Duodenal mucosa (tissue), 2 donors: ENCODE measurements around the gene MAP1A.
"Not testable (repeated sequence)": the region's sequence is repeated elsewhere in the genome, so short reads cannot be mapped to it uniquely, and the experiment has no call there.

Source experiments
- H3K27ac ChIP-seq: one replicate; pipeline ENCODE4 v1.7.0; 2013; ENCODE audit warnings: low read depth, low read length
- H3K27me3 ChIP-seq, 2 donors: one replicate each; pipeline ENCODE4 v1.7.0; 2013; ENCODE audit warnings: low read length in 2 of 2, control low read depth in 1 of 2; ENCODE audit not compliant: insufficient read depth in 2 of 2, control insufficient read depth in 1 of 2
- H3K36me3 ChIP-seq, 2 donors: one replicate each; pipeline ENCODE4 v1.7.0; 2013; ENCODE audit warnings: low read length in 2 of 2, control low read depth in 1 of 2; ENCODE audit not compliant: insufficient read depth in 2 of 2, control insufficient read depth in 1 of 2
- H3K4me1 ChIP-seq, 2 donors: one replicate each; pipeline ENCODE4 v1.7.0; 2013; ENCODE audit warnings: low read length in 2 of 2, control low read depth in 1 of 2; ENCODE audit not compliant: insufficient read depth in 2 of 2, control insufficient read depth in 1 of 2
- H3K4me3 ChIP-seq, 2 donors: one replicate each; pipeline ENCODE4 v1.7.0; 2013; ENCODE audit warnings: low read length in 2 of 2, low read depth in 1 of 2
- H3K9ac ChIP-seq, 2 donors: one replicate each; pipeline ENCODE4 v1.7.0; 2013; ENCODE audit warnings: low read length in 2 of 2, low read depth in 1 of 2
- H3K9me3 ChIP-seq, 2 donors: one replicate each; pipeline ENCODE4 v1.7.0; 2013; ENCODE audit warnings: low read length in 2 of 2, control low read depth in 1 of 2; ENCODE audit not compliant: control insufficient read depth in 1 of 2

Gene MAP1A

GRCh38 chr15:43550527-43551363 is 33.3 kb downstream of the MAP1A start:
- no peaks in the 10 kb centered on the region for H3K4me1 ChIP-seq
- peaks cover 0 to 8% of the 10 kb centered on the region in 2 donors for H3K36me3 ChIP-seq
- H3K9ac ChIP-seq: no peak overlapping the region
- no peaks in the 10 kb centered on the region for H3K9me3 ChIP-seq
- H3K4me3 ChIP-seq: no peak overlapping the region
- H3K27me3 ChIP-seq: no peaks in the 10 kb centered on the region
- no peak overlapping the region for H3K27ac ChIP-seq

- H3K36me3 ChIP-seq: peaks cover 0 to 5% of the 10 kb centered on the region in 2 donors
- no peaks in the 10 kb centered on the region for H3K4me1 ChIP-seq
- H3K27ac ChIP-seq: no peak overlapping the region
- no peaks in the 10 kb centered on the region for H3K27me3 ChIP-seq
- H3K4me3 ChIP-seq: no peak overlapping the region
- H3K9ac ChIP-seq: no peak overlapping the region
- no peaks in the 10 kb centered on the region for H3K9me3 ChIP-seq
Measured at GRCh38 chr15:43552256-43552655, 34.8 kb downstream of the MAP1A start.

GRCh38 chr15:43552986-43553385 is 35.6 kb downstream of the MAP1A start:
- Histone ChIP-seq H3K4me1 (no peaks in the 10 kb centered on the region), H3K27me3 (no peaks in the 10 kb centered on the region), H3K27ac (no peak overlapping the region), H3K4me3 (no peak overlapping the region), H3K36me3 (peaks cover 0 to 4% of the 10 kb centered on the region in 2 donors), H3K9me3 (no peaks in the 10 kb centered on the region), H3K9ac (no peak overlapping the region)

- H3K9me3 ChIP-seq, H3K4me1 ChIP-seq, H3K36me3 ChIP-seq, H3K9ac ChIP-seq, H3K4me3 ChIP-seq, H3K27ac ChIP-seq, H3K27me3 ChIP-seq: not testable (repeated sequence)
Measured at GRCh38 chr15:43562753-43563152, 45.3 kb downstream of the MAP1A start.

- not testable (repeated sequence) for H3K4me3 ChIP-seq, H3K9ac ChIP-seq, H3K36me3 ChIP-seq, H3K27ac ChIP-seq, H3K9me3 ChIP-seq, H3K27me3 ChIP-seq, H3K4me1 ChIP-seq
Measured at GRCh38 chr15:43563793-43564192, 46.4 kb downstream of the MAP1A start.

GRCh38 chr15:43566615-43567014 is 49.2 kb downstream of the MAP1A start:
- H3K4me3 ChIP-seq, H3K9ac ChIP-seq, H3K36me3 ChIP-seq, H3K27me3 ChIP-seq, H3K4me1 ChIP-seq, H3K9me3 ChIP-seq, H3K27ac ChIP-seq: not testable (repeated sequence)

GRCh38 chr15:43574607-43575006 is 57.2 kb downstream of the MAP1A start:
- H3K4me3 ChIP-seq, H3K36me3 ChIP-seq, H3K9me3 ChIP-seq, H3K27ac ChIP-seq, H3K4me1 ChIP-seq, H3K9ac ChIP-seq, H3K27me3 ChIP-seq: not testable (repeated sequence)
